ENCODE data around the gene CREBRF.
"Not testable (repeated sequence)": the region's sequence is repeated elsewhere in the genome, so short reads cannot be mapped to it uniquely, and the experiment has no call there.

The CREBRF gene

DNA sequence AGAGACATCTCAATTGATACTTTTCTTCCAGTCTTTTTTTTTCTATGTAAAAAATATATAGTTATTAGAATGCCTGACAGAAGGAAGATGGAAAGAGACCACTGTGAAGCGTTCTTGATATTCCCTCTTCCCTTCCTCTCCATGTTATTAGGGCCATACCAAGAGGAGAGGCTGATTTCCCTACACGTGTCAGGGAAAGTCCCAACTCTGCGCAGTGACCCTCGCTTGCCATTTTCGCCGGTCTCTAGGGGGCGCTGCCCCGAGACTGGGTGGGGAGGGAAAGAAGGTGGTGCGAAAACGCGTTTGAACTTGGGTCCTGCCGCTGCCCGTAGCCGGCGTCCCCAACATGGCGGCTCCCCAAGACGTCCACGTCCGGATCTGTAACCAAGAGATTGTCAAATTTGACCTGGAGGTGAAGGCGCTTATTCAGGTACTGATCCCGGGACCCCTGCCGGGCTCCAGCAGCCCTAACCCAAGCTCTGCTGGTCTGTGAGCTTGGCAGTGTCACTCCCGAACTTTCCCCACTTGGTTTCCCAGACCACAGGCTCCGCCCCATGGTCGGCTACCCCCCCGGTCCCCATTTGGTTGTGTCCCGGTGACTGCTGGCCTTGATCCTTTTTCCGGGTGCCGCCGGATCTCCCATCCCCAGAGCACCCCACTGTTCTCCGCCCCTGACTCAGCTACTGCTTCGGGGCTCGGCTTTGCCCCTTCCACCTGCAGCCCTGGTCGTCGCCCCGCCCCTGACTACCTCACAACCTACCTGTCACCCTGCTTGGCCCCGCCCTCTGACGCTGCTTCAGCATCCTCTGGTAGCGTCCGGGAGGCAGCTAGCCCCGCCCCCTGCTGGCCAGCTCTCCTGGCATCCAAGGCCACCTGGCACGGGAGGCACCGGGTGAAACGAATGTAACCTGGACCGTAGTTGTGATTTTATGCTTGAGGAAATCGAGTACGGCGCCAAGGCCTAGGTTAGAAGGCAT, 88.3 kb downstream of the CREBRF start, which contains the start of gene BNIP1:
Gene BNIP1, plus strand, starts transcription at position 332 of the 977 bp plus-strand sequence. Its CDS starts 15 bp downstream, at position 347.
- H3K9me3 Mint-ChIP-seq (ENCODE audit: low read depth) = no peaks in the 10 kb centered on the region
- H3K4me3 Mint-ChIP-seq = peak within 1 kb of the TSS; percentile 98
- peaks cover 10% of the 10 kb centered on the region for H3K36me3 Mint-ChIP-seq
- peaks cover 20% of the 10 kb centered on the region for H3K4me1 Mint-ChIP-seq (ENCODE audit: low read depth)
- peak within 1 kb of the TSS; percentile 98 for H3K27ac Mint-ChIP-seq
- H3K27me3 Mint-ChIP-seq = no peaks in the 10 kb centered on the region

- no peaks in the 10 kb centered on the region for H3K27me3 Mint-ChIP-seq
- no peak overlapping the region for H3K27ac Mint-ChIP-seq
- H3K36me3 Mint-ChIP-seq = peaks cover 15% of the 10 kb centered on the region
- no peak overlapping the region for H3K4me3 Mint-ChIP-seq
- no peaks in the 10 kb centered on the region for H3K9me3 Mint-ChIP-seq (ENCODE audit: low read depth)
- peaks cover 18% of the 10 kb centered on the region for H3K4me1 Mint-ChIP-seq (ENCODE audit: low read depth)
These were observed 92.2 kb downstream of the CREBRF start for GRCh38 chr5:173148354-173148753.

DNA sequence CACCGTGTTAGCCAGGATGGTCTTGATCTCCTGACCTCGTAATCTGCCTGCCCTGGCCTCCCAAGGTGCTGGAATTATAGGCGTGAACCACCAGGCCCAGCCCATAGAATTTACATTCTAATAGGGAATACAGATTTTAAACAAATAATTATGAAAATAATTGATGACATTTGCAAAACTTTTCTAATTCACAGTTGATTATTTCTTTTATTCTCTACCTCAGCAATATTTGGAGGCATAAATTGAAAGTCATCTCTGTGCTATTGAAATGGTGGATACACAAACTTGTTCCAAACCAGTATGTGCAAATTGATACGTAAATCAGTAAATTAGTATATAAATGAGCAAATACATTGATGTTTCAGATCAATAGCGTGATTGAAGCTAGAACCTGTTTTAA, 96.4 kb downstream of the CREBRF start:
- H3K27me3 Mint-ChIP-seq = no peaks in the 10 kb centered on the region
- no peak overlapping the region for H3K27ac Mint-ChIP-seq
- no peaks in the 10 kb centered on the region for H3K4me1 Mint-ChIP-seq (ENCODE audit: low read depth)
- H3K4me3 Mint-ChIP-seq = no peak overlapping the region
- no peaks in the 10 kb centered on the region for H3K9me3 Mint-ChIP-seq (ENCODE audit: low read depth)
- peaks cover 12% of the 10 kb centered on the region for H3K36me3 Mint-ChIP-seq

- no peaks in the 10 kb centered on the region for H3K27me3 Mint-ChIP-seq
- H3K27ac Mint-ChIP-seq = no peak overlapping the region
- peaks cover 10% of the 10 kb centered on the region for H3K36me3 Mint-ChIP-seq
- H3K9me3 Mint-ChIP-seq (ENCODE audit: low read depth) = no peaks in the 10 kb centered on the region
- H3K4me1 Mint-ChIP-seq (ENCODE audit: low read depth) = no peaks in the 10 kb centered on the region
- no peak overlapping the region for H3K4me3 Mint-ChIP-seq
These were observed 97.7 kb downstream of the CREBRF start for GRCh38 chr5:173153842-173154241.

DNA sequence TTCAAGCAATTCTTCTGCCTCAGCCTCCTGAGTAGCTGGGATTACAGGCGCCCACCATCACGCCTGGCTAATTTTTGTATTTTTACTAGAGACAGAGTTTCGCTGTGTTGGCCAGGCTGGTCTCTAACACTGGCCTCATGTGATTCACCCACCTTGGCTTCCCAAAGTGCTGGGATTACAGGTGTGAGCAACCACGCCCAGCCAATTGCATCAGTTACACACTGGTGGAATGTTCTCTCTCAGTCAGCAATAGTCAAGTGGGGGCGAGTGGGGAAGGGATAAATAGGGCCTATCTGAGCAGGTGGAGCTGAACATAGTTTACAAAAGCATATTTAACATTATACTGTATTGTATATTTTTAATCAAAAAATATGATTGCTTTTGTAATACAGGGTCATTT, 98.5 kb downstream of the CREBRF start:
- not testable (repeated sequence) for H3K4me3 Mint-ChIP-seq; H3K9me3 Mint-ChIP-seq (ENCODE audit: low read depth); H3K4me1 Mint-ChIP-seq (ENCODE audit: low read depth); H3K27ac Mint-ChIP-seq; H3K27me3 Mint-ChIP-seq; H3K36me3 Mint-ChIP-seq

DNA sequence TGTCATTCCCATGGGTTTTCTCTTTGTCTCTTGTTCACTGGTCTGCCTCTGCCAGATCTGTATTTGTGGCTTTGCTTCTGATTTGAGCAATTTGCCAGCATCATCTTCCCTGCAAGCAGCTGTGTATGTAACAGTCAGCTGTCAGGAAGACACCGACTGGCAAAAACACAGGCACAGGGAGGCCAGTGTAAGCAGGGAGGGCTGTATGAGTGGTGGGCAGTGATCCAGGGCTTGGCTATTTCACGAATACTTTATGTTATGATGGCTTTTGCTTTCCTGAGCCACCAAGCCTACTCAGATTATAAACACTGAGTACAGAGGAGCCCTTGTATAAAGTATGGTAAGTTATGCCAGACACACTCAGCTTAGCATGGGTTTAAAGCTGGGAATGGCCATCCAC, 99.8 kb downstream of the CREBRF start:
- peaks cover 5% of the 10 kb centered on the region for H3K36me3 Mint-ChIP-seq
- H3K9me3 Mint-ChIP-seq (ENCODE audit: low read depth) = no peaks in the 10 kb centered on the region
- H3K4me1 Mint-ChIP-seq (ENCODE audit: low read depth) = no peaks in the 10 kb centered on the region
- no peak overlapping the region for H3K27ac Mint-ChIP-seq
- no peak overlapping the region for H3K4me3 Mint-ChIP-seq
- H3K27me3 Mint-ChIP-seq = no peaks in the 10 kb centered on the region

DNA sequence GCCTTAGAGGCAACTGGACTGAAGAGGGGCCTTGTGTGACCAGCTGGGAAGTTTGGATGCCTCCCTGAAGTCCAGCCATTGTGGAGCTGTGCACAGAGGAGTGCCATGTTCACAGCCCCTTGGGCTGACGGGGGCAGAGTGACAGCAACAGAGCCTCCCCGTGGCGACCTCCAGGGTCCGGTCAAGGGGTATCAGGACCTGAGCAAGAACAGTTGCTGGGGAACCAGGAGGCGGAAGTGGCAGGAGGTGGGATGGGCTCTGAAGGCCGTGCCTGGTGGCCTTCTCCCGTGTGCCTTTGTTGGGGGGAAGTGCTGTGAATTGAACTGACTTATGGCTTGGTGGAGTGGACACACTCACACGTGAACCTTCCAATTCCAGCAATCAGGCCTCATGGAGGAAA, 102.2 kb downstream of the CREBRF start:
- Mint-ChIP-seq H3K27ac (no peak overlapping the region), H3K4me1 (ENCODE audit: low read depth) (no peaks in the 10 kb centered on the region), H3K4me3 (no peak overlapping the region), H3K27me3 (no peaks in the 10 kb centered on the region), H3K9me3 (ENCODE audit: low read depth) (no peaks in the 10 kb centered on the region), H3K36me3 (peaks cover 2% of the 10 kb centered on the region)

GRCh38 chr5:173159256-173159655, 103.1 kb downstream of the CREBRF start:
- Mint-ChIP-seq H3K27ac (no peak overlapping the region), H3K9me3 (ENCODE audit: low read depth) (no peaks in the 10 kb centered on the region), H3K36me3 (peaks cover 2% of the 10 kb centered on the region), H3K27me3 (no peaks in the 10 kb centered on the region), H3K4me1 (ENCODE audit: low read depth) (no peaks in the 10 kb centered on the region), H3K4me3 (no peak overlapping the region)

GRCh38 chr5:173161148-173161547, 105.0 kb downstream of the CREBRF start:
- no peaks in the 10 kb centered on the region for H3K27me3 Mint-ChIP-seq
- H3K27ac Mint-ChIP-seq = no peak overlapping the region
- no peaks in the 10 kb centered on the region for H3K4me1 Mint-ChIP-seq (ENCODE audit: low read depth)

GRCh38 chr5:173163219-173163618, 107.1 kb downstream of the CREBRF start:
- H3K27me3 Mint-ChIP-seq = no peaks in the 10 kb centered on the region
- H3K4me3 Mint-ChIP-seq = no peak overlapping the region
- H3K36me3 Mint-ChIP-seq = peaks cover 3% of the 10 kb centered on the region
- H3K27ac Mint-ChIP-seq = no peak overlapping the region
- no peaks in the 10 kb centered on the region for H3K4me1 Mint-ChIP-seq (ENCODE audit: low read depth)
- H3K9me3 Mint-ChIP-seq (ENCODE audit: low read depth) = no peaks in the 10 kb centered on the region

More at GRCh38 chr5:173161148-173161547, 105.0 kb downstream of the CREBRF start:
- H3K9me3 Mint-ChIP-seq (ENCODE audit: low read depth) = no peaks in the 10 kb centered on the region
- peaks cover 4% of the 10 kb centered on the region for H3K36me3 Mint-ChIP-seq
- no peak overlapping the region for H3K4me3 Mint-ChIP-seq

DNA sequence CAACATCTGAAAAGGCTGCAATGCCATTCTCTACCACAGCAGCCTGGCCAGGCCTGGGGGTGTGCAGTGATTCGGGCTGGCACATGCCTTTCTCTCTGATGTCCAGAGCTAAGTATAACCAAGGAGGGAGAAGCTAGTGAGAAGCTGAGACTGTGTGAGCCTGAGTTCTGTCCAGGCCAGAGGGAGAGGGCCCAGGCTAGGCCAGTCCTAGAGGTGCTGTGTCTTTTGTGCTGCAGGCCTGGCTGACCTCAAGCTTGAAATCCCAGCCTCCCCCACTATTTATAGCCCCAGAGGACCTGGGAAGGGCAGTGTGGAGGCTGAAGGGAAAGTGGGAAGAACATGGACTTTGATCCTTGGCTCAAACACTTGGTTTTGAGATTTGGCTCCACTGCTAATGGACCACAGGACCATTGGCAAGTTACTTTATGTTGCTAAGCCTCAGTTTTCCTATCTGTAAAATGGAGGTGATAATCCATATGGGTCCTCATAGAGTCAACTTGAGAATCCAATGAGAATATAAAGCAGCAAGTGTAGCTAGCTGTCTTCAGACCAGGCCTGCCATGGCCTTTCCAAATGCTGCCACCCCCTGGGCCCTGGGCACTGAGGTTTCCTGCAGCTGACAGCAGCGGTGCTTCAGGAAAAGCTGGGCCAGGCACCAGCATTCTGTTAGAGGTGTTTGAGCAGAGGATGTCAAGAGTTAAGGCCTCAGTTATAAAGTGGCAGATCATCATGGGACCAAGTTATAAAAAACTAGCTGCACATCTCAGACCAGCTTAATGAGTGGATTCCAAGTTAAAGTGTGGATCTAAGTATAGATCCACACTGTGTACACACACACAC, 109.2 kb downstream of the CREBRF start:
- Mint-ChIP-seq H3K9me3 (ENCODE audit: low read depth) (no peaks in the 10 kb centered on the region), H3K27ac (no peak overlapping the region), H3K4me3 (no peak overlapping the region), H3K27me3 (no peaks in the 10 kb centered on the region), H3K36me3 (peaks cover 2% of the 10 kb centered on the region), H3K4me1 (ENCODE audit: low read depth) (no peaks in the 10 kb centered on the region)

- no peak overlapping the region for H3K4me3 Mint-ChIP-seq
- no peaks in the 10 kb centered on the region for H3K4me1 Mint-ChIP-seq (ENCODE audit: low read depth)
- no peaks in the 10 kb centered on the region for H3K9me3 Mint-ChIP-seq (ENCODE audit: low read depth)
- H3K36me3 Mint-ChIP-seq = peaks cover 4% of the 10 kb centered on the region
- no peaks in the 10 kb centered on the region for H3K27me3 Mint-ChIP-seq
- H3K27ac Mint-ChIP-seq = no peak overlapping the region
These were observed 116.0 kb downstream of the CREBRF start for GRCh38 chr5:173172166-173172565.

DNA sequence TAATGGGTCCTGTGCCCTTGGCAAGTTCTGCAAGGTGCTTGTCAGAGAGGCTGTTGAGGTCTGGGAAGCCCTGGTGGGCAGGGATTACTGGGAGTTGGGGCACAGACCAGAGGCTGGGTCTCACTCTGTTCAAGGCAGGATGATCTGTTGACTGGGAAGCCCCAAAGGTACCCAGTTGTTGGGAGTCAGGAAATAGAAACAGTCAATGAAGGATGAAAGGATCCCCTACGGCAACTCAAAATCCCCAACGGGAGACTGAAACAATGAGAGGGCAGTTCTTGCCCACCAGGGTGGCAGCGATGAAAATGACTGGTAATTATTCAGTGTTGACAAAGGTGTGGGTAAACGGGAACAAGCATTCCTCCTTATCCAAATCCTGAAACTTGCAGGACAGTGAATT, 119.4 kb downstream of the CREBRF start:
- Mint-ChIP-seq H3K4me3 (no peak overlapping the region), H3K27ac (no peak overlapping the region)

GRCh38 chr5:173178369-173178910, 122.3 kb downstream of the CREBRF start:
- no peak overlapping the region for H3K4me3 Mint-ChIP-seq
- peaks cover 5% of the 10 kb centered on the region for H3K27me3 Mint-ChIP-seq
- H3K36me3 Mint-ChIP-seq = peaks cover 12% of the 10 kb centered on the region
- no peaks in the 10 kb centered on the region for H3K4me1 Mint-ChIP-seq (ENCODE audit: low read depth)
- H3K9me3 Mint-ChIP-seq (ENCODE audit: low read depth) = no peaks in the 10 kb centered on the region
- no peak overlapping the region for H3K27ac Mint-ChIP-seq

More for the DNA sequence above, 119.4 kb downstream of the CREBRF start:
- Mint-ChIP-seq H3K36me3 (peaks cover 12% of the 10 kb centered on the region), H3K4me1 (ENCODE audit: low read depth) (no peaks in the 10 kb centered on the region), H3K9me3 (ENCODE audit: low read depth) (no peaks in the 10 kb centered on the region), H3K27me3 (peaks cover 3% of the 10 kb centered on the region)

GRCh38 chr5:173180331-173180730, 124.2 kb downstream of the CREBRF start:
- Mint-ChIP-seq H3K4me3 (no peak overlapping the region), H3K9me3 (ENCODE audit: low read depth) (no peaks in the 10 kb centered on the region), H3K27me3 (peaks cover 5% of the 10 kb centered on the region), H3K27ac (no peak overlapping the region), H3K36me3 (peaks cover 10% of the 10 kb centered on the region), H3K4me1 (ENCODE audit: low read depth) (no peaks in the 10 kb centered on the region)
